ENCODE measurements around the gene JARID2. TPM values are rescaled to one million over a fixed set of nuclear protein-coding genes. Genes with fewer than 3 reads are reported as not detected.

Gene JARID2
- total and polyA plus RNA-seq, 11 donors, result 3.5 to 12.2 (median 7.5) TPM

GRCh38 chr6:15369838-15370237 is 124.0 kb downstream of the JARID2 start:
- H3K4me1 ChIP-seq, result peaks cover 6 to 79% (median 58%) of the 10 kb centered on the region in 12 donors

GRCh38 chr6:15370733-15371671 is 125.1 kb downstream of the JARID2 start:
- peaks cover under 1 to 71% (median 47%) of the 10 kb centered on the region in 12 donors for H3K4me1 ChIP-seq
- no peak for TF ChIP-seq POLR2A (IDR thresholded peaks at IDR 0.05)
- TF ChIP-seq CTCF (IDR thresholded peaks at IDR 0.05), result no peak
- no peaks in the 10 kb centered on the region for H3K27me3 ChIP-seq
- no peak overlapping the region for H3K27ac ChIP-seq
- H3K9me3 ChIP-seq, result no peaks in the 10 kb centered on the region
- peaks cover 0 to 12% (median 0%) of the 10 kb centered on the region in 9 donors for H3K36me3 ChIP-seq
- no peak overlapping the region for H3K4me3 ChIP-seq
- intact Hi-C loops (cut with DNase I), result loop anchor here in 1 of 10 donors (10.0 kb wide), 1 partner anchor 106 kb away; no protein-coding TSS in a partner anchor
- no peak for ATAC-seq
- 66 to 74% (median 70%) methylated on average over 4 of the region's 4 CpGs for WGBS, 4 donors
- DNase-seq, result no peak

More at GRCh38 chr6:15369838-15370237, 124.0 kb downstream of the JARID2 start:
- ATAC-seq (no peak), DNase-seq (no peak)
- WGBS, 4 donors, result 37 to 57% (median 41%) methylated on average over 4 of the region's 4 CpGs
- Histone ChIP-seq H3K9me3 (no peaks in the 10 kb centered on the region), H3K27ac (no peak overlapping the region), H3K4me3 (no peak overlapping the region), H3K36me3 (peaks cover 0 to 9% (median 0%) of the 10 kb centered on the region in 9 donors), H3K27me3 (no peaks in the 10 kb centered on the region)
- intact Hi-C loops (cut with DNase I), result loop anchor here in 2 of 10 donors (10.0 kb wide), 1 partner anchor 105 kb away; no protein-coding TSS in a partner anchor
- TF ChIP-seq POLR2A (IDR thresholded peaks at IDR 0.05), result no peak
- TF ChIP-seq CTCF (IDR thresholded peaks at IDR 0.05), result no peak

GRCh38 chr6:15372932-15373331 is 127.1 kb downstream of the JARID2 start:
- H3K36me3 ChIP-seq, result peaks cover 0 to 12% (median 0%) of the 10 kb centered on the region in 9 donors
- no peak overlapping the region for H3K27ac ChIP-seq
- H3K4me3 ChIP-seq, result no peak overlapping the region
- H3K27me3 ChIP-seq, result no peaks in the 10 kb centered on the region
- H3K4me1 ChIP-seq, result peaks cover 0 to 56% (median 37%) of the 10 kb centered on the region in 12 donors
- TF ChIP-seq CTCF (IDR thresholded peaks at IDR 0.05) (no peak), POLR2A (IDR thresholded peaks at IDR 0.05) (no peak)
- intact Hi-C loops (cut with DNase I), result loop anchor here in 1 of 10 donors (10.0 kb wide), 1 partner anchor 108 kb away; no protein-coding TSS in a partner anchor
- WGBS, 4 donors, result 96 to 100% (median 97%) methylated on average over 2 of the region's 2 CpGs
- ATAC-seq (no peak), DNase-seq (no peak)
- no peaks in the 10 kb centered on the region for H3K9me3 ChIP-seq

GRCh38 chr6:15374119-15374518 is 128.2 kb downstream of the JARID2 start:
- intact Hi-C loops (cut with DNase I), result loop anchor here in 1 of 10 donors (10.0 kb wide), 1 partner anchor 109 kb away; no protein-coding TSS in a partner anchor
- no peak for DNase-seq
- TF ChIP-seq CTCF (IDR thresholded peaks at IDR 0.05), result no peak
- no peak for TF ChIP-seq POLR2A (IDR thresholded peaks at IDR 0.05)
- Histone ChIP-seq H3K27me3 (no peaks in the 10 kb centered on the region), H3K4me1 (peaks cover 0 to 52% (median 29%) of the 10 kb centered on the region in 12 donors), H3K4me3 (no peak overlapping the region), H3K36me3 (peaks cover 0 to 12% (median 0%) of the 10 kb centered on the region in 9 donors), H3K9me3 (no peaks in the 10 kb centered on the region), H3K27ac (no peak overlapping the region)
- 45 to 52% (median 51%) methylated on average over 7 of the region's 7 CpGs for WGBS, 4 donors
- ATAC-seq, result peak in 1 of 4 donors; percentile 20

All from heart left ventricle (tissue), 16 donors.